ENCODE measurements around the gene TUBB1. TPM values are rescaled to one million over a fixed set of nuclear protein-coding genes. Genes with fewer than 3 reads are reported as not detected.
A peak's percentile ranks its signal among the peaks of the same experiment; 100 is the strongest.

Gene TUBB1
- total and polyA plus RNA-seq, 9 donors: 0.35 to 1.5 (median 0.74) TPM

- DNase-seq: no peak
- peaks cover 18% of the 10 kb centered on the region for H3K4me1 ChIP-seq (ENCODE audit: control insufficient read depth, insufficient read depth, low read length)
Observed at GRCh38 chr20:59042151-59042795, 23.0 kb downstream of the TUBB1 start, which contains the start of gene PRELID3B. PRELID3B (minus strand) TSS chr20:59042786; CDS start chr20:59042730, 56 bp downstream.

GRCh38 chr20:59042796-59043631, 23.8 kb downstream of the TUBB1 start:
- Histone ChIP-seq H3K9me3 (replicated peaks; ENCODE audit: control insufficient read depth, low read depth, low read length) (no peaks in the 10 kb centered on the region), H3K4me3 (ENCODE audit: low read length) (peak overlapping the region; percentile 95), H3K36me3 (ENCODE audit: control insufficient read depth, insufficient read depth, low read length) (peaks cover 11% of the 10 kb centered on the region), H3K27ac (ENCODE audit: low read length) (peak overlapping the region; percentile 78), H3K4me1 (ENCODE audit: control insufficient read depth, insufficient read depth, low read length) (peaks cover 18% of the 10 kb centered on the region), H3K27me3 (ENCODE audit: control insufficient read depth, insufficient read depth, low read length) (no peaks in the 10 kb centered on the region)
- peak; percentile 97 for DNase-seq
- 7% methylated on average over 51 of the region's 66 CpGs for WGBS (ENCODE audit: insufficient coverage)

More at GRCh38 chr20:59042151-59042795, 23.0 kb downstream of the TUBB1 start, which contains the start of gene PRELID3B:
- Histone ChIP-seq H3K9me3 (replicated peaks; ENCODE audit: control insufficient read depth, low read depth, low read length) (no peaks in the 10 kb centered on the region), H3K27me3 (ENCODE audit: control insufficient read depth, insufficient read depth, low read length) (no peaks in the 10 kb centered on the region), H3K36me3 (ENCODE audit: control insufficient read depth, insufficient read depth, low read length) (peaks cover 16% of the 10 kb centered on the region), H3K27ac (ENCODE audit: low read length) (peak within 1 kb of the TSS; percentile 80), H3K4me3 (ENCODE audit: low read length) (peak within 1 kb of the TSS; percentile 95)
- 2% methylated on average over 42 of the region's 50 CpGs for WGBS (ENCODE audit: insufficient coverage)

GRCh38 chr20:59043698-59044097, 24.5 kb downstream of the TUBB1 start:
- WGBS (ENCODE audit: insufficient coverage): no CpG with 5 or more reads among the region's 3 CpGs
- H3K27me3 ChIP-seq (ENCODE audit: control insufficient read depth, insufficient read depth, low read length): no peaks in the 10 kb centered on the region
- H3K27ac ChIP-seq (ENCODE audit: low read length): no peak overlapping the region
- H3K4me1 ChIP-seq (ENCODE audit: control insufficient read depth, insufficient read depth, low read length): peaks cover 18% of the 10 kb centered on the region
- H3K9me3 ChIP-seq (replicated peaks; ENCODE audit: control insufficient read depth, low read depth, low read length): no peaks in the 10 kb centered on the region
- H3K36me3 ChIP-seq (ENCODE audit: control insufficient read depth, insufficient read depth, low read length): peaks cover 9% of the 10 kb centered on the region
- no peak overlapping the region for H3K4me3 ChIP-seq (ENCODE audit: low read length)
- DNase-seq: no peak

GRCh38 chr20:59044295-59044694, 25.1 kb downstream of the TUBB1 start:
- Histone ChIP-seq H3K27ac (ENCODE audit: low read length) (no peak overlapping the region), H3K4me1 (ENCODE audit: control insufficient read depth, insufficient read depth, low read length) (peaks cover 18% of the 10 kb centered on the region)
- WGBS (ENCODE audit: insufficient coverage): no CpG with 5 or more reads among the region's 3 CpGs

GRCh38 chr20:59044796-59045195, 25.6 kb downstream of the TUBB1 start:
- Histone ChIP-seq H3K27me3 (ENCODE audit: control insufficient read depth, insufficient read depth, low read length) (no peaks in the 10 kb centered on the region), H3K4me3 (ENCODE audit: low read length) (no peak overlapping the region), H3K27ac (ENCODE audit: low read length) (no peak overlapping the region), H3K36me3 (ENCODE audit: control insufficient read depth, insufficient read depth, low read length) (peaks cover 9% of the 10 kb centered on the region), H3K4me1 (ENCODE audit: control insufficient read depth, insufficient read depth, low read length) (peaks cover 18% of the 10 kb centered on the region), H3K9me3 (replicated peaks; ENCODE audit: control insufficient read depth, low read depth, low read length) (no peaks in the 10 kb centered on the region)
- no peak for DNase-seq
- no CpG with 5 or more reads among the region's 3 CpGs for WGBS (ENCODE audit: insufficient coverage)

More at GRCh38 chr20:59044295-59044694, 25.1 kb downstream of the TUBB1 start:
- Histone ChIP-seq H3K9me3 (replicated peaks; ENCODE audit: control insufficient read depth, low read depth, low read length) (no peaks in the 10 kb centered on the region), H3K4me3 (ENCODE audit: low read length) (no peak overlapping the region), H3K27me3 (ENCODE audit: control insufficient read depth, insufficient read depth, low read length) (no peaks in the 10 kb centered on the region), H3K36me3 (ENCODE audit: control insufficient read depth, insufficient read depth, low read length) (peaks cover 9% of the 10 kb centered on the region)
- DNase-seq: no peak

- no peak overlapping the region for H3K27ac ChIP-seq (ENCODE audit: low read length)
- no peak for DNase-seq
- WGBS (ENCODE audit: insufficient coverage): 100% methylated on average over 1 of the region's 3 CpGs
- no peak overlapping the region for H3K4me3 ChIP-seq (ENCODE audit: low read length)
- H3K27me3 ChIP-seq (ENCODE audit: control insufficient read depth, insufficient read depth, low read length): no peaks in the 10 kb centered on the region
- peaks cover 11% of the 10 kb centered on the region for H3K4me1 ChIP-seq (ENCODE audit: control insufficient read depth, insufficient read depth, low read length)
- H3K36me3 ChIP-seq (ENCODE audit: control insufficient read depth, insufficient read depth, low read length): no peaks in the 10 kb centered on the region
- H3K9me3 ChIP-seq (replicated peaks; ENCODE audit: control insufficient read depth, low read depth, low read length): no peaks in the 10 kb centered on the region
Observed at GRCh38 chr20:59046862-59047261, 27.6 kb downstream of the TUBB1 start.

- Histone ChIP-seq H3K36me3 (ENCODE audit: control insufficient read depth, insufficient read depth, low read length) (no peaks in the 10 kb centered on the region), H3K4me1 (ENCODE audit: control insufficient read depth, insufficient read depth, low read length) (peaks cover 8% of the 10 kb centered on the region), H3K9me3 (replicated peaks; ENCODE audit: control insufficient read depth, low read depth, low read length) (no peaks in the 10 kb centered on the region), H3K27me3 (ENCODE audit: control insufficient read depth, insufficient read depth, low read length) (no peaks in the 10 kb centered on the region), H3K27ac (ENCODE audit: low read length) (no peak overlapping the region), H3K4me3 (ENCODE audit: low read length) (no peak overlapping the region)
- DNase-seq: no peak
- WGBS (ENCODE audit: insufficient coverage): 78% methylated on average over 2 of the region's 5 CpGs
Observed at GRCh38 chr20:59047938-59048680, 28.9 kb downstream of the TUBB1 start.

- no peaks in the 10 kb centered on the region for H3K36me3 ChIP-seq (ENCODE audit: control insufficient read depth, insufficient read depth, low read length)
- H3K4me1 ChIP-seq (ENCODE audit: control insufficient read depth, insufficient read depth, low read length): peaks cover 4% of the 10 kb centered on the region
- no peak overlapping the region for H3K27ac ChIP-seq (ENCODE audit: low read length)
- H3K9me3 ChIP-seq (replicated peaks; ENCODE audit: control insufficient read depth, low read depth, low read length): no peaks in the 10 kb centered on the region
- H3K4me3 ChIP-seq (ENCODE audit: low read length): no peak overlapping the region
- WGBS (ENCODE audit: insufficient coverage): 43% methylated on average over 1 of the region's 2 CpGs
- H3K27me3 ChIP-seq (ENCODE audit: control insufficient read depth, insufficient read depth, low read length): no peaks in the 10 kb centered on the region
- no peak for DNase-seq
Observed at GRCh38 chr20:59048681-59049030, 29.4 kb downstream of the TUBB1 start.

- Histone ChIP-seq H3K9me3 (replicated peaks; ENCODE audit: control insufficient read depth, low read depth, low read length) (no peaks in the 10 kb centered on the region), H3K4me1 (ENCODE audit: control insufficient read depth, insufficient read depth, low read length) (peaks cover 4% of the 10 kb centered on the region), H3K27ac (ENCODE audit: low read length) (no peak overlapping the region), H3K27me3 (ENCODE audit: control insufficient read depth, insufficient read depth, low read length) (no peaks in the 10 kb centered on the region), H3K4me3 (ENCODE audit: low read length) (no peak overlapping the region), H3K36me3 (ENCODE audit: control insufficient read depth, insufficient read depth, low read length) (no peaks in the 10 kb centered on the region)
- WGBS (ENCODE audit: insufficient coverage): no CpG with 5 or more reads among the region's 1 CpG
- peak; percentile 14 for DNase-seq
Observed at GRCh38 chr20:59050437-59050836, 31.2 kb downstream of the TUBB1 start.
